Liver (tissue), 3 donors: ENCODE measurements around the gene CRYAA.
"Not testable (repeated sequence)": the region's sequence is repeated elsewhere in the genome, so short reads cannot be mapped to it uniquely, and the experiment has no call there.

ENCODE experiments used
- CTCF ChIP-seq: fragments of 150-350 bp; IDR thresholded peaks from 2 replicates; pipeline ENCODE4 v1.5.1; 2017; ENCODE audit warnings: improper control_type of control experiment, low read depth, low read length; ENCODE audit not compliant: missing input control
- HNF4A ChIP-seq, 2 donors: conservative IDR thresholded peaks; 2 replicates each; pipeline ENCODE4 v1.6.1; 2016; ENCODE audit warnings: antibody characterized with exemption in 2 of 2, mild to moderate bottlenecking in 2 of 2
- JUND ChIP-seq, 2 donors: IDR thresholded peaks; 2 replicates each; pipeline ENCODE4 v1.6.1; 2016; ENCODE audit warnings: antibody characterized with exemption in 2 of 2
- RAD21 ChIP-seq, 2 donors: IDR thresholded peaks; 2 replicates each; pipeline ENCODE4 v1.6.1; 2016; ENCODE audit warnings: antibody characterized with exemption in 2 of 2, mild to moderate bottlenecking in 2 of 2
- REST ChIP-seq: IDR thresholded peaks from 2 replicates; pipeline ENCODE4 v1.6.1; 2016; ENCODE audit warnings: antibody characterized with exemption, mild to moderate bottlenecking
- RXRA ChIP-seq, 2 donors: IDR thresholded peaks; 2 replicates each; pipeline ENCODE4 v1.6.1; 2017 to 2018; ENCODE audit warnings: antibody characterized with exemption in 2 of 2, mild to moderate bottlenecking in 1 of 2
- TF ChIP-seq, protein P1 (sequence below): IDR thresholded peaks from 2 replicates; pipeline ENCODE4 v1.6.1; 2016; ENCODE audit warnings: antibody characterized with exemption
- TF ChIP-seq, protein P2 (sequence below): IDR thresholded peaks from 2 replicates; pipeline ENCODE4 v1.6.1; 2016; ENCODE audit warnings: antibody characterized with exemption
- donor health status: healthy.
- donor health status: healthy.

DNA sequence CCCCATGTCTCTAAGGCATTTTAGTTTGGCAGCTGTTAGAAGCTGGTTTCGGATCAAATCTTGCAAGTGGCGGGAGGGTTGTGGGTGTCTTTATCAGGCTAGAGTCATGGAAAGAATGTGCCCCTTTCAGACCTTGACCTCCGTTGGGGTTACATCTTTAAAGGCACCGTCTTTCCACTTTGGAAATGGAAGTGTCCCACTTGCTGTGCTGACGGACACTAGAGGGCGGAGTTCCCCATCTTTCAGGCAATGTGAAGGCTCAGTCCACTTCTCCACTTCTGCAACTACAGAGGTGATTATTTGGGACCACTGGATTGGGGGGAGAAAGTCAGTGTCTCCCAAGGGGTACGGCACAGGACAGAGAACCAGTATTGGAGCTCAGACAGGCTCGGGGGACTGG lies 29.9 kb upstream of the CRYAA start:
- TF ChIP-seq CTCF; RXRA (IDR thresholded peaks at IDR 0.05); REST; JUND (IDR thresholded peaks at IDR 0.05); RAD21 (IDR thresholded peaks at IDR 0.05); HNF4A (conservative IDR thresholded peaks at IDR 0.05): not testable (repeated sequence)
- TF ChIP-seq, protein P1, sequence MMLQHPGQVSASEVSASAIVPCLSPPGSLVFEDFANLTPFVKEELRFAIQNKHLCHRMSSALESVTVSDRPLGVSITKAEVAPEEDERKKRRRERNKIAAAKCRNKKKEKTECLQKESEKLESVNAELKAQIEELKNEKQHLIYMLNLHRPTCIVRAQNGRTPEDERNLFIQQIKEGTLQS, result not testable (repeated sequence)
- TF ChIP-seq, protein P2, sequence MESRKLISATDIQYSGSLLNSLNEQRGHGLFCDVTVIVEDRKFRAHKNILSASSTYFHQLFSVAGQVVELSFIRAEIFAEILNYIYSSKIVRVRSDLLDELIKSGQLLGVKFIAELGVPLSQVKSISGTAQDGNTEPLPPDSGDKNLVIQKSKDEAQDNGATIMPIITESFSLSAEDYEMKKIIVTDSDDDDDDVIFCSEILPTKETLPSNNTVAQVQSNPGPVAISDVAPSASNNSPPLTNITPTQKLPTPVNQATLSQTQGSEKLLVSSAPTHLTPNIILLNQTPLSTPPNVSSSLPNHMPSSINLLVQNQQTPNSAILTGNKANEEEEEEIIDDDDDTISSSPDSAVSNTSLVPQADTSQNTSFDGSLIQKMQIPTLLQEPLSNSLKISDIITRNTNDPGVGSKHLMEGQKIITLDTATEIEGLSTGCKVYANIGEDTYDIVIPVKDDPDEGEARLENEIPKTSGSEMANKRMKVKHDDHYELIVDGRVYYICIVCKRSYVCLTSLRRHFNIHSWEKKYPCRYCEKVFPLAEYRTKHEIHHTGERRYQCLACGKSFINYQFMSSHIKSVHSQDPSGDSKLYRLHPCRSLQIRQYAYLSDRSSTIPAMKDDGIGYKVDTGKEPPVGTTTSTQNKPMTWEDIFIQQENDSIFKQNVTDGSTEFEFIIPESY, result not testable (repeated sequence)
